ENCODE data around the gene SIT1. TPM values are rescaled to one million over a fixed set of nuclear protein-coding genes. Genes with fewer than 3 reads are reported as not detected.
A peak's percentile ranks its signal among the peaks of the same experiment; 100 is the strongest.

The SIT1 gene
- total RNA-seq, 2 donors from 2014 or later = 0.68 TPM; not detected in 1

GRCh38 chr9:35669331-35670145, 18.8 kb upstream of the SIT1 start:
- H3K27ac ChIP-seq = no peak overlapping the region
- H3K27me3 ChIP-seq (replicated peaks; ENCODE audit: insufficient read depth) = no peaks in the 10 kb centered on the region
- H3K36me3 ChIP-seq = no peaks in the 10 kb centered on the region
- DNase-seq (ENCODE audit: low spot score) (no peak), ATAC-seq (ENCODE audit: insufficient number of reproducible peaks, low FRiP score, low read depth) (no peak)
- no peaks in the 10 kb centered on the region for H3K9me3 ChIP-seq
- H3K4me3 ChIP-seq = no peak overlapping the region
- peaks cover 16 to 24% of the 10 kb centered on the region in 2 donors for H3K4me1 ChIP-seq (ENCODE audit: control insufficient read depth in 1 of 2, low read depth in 2 of 2)
- TF ChIP-seq CTCF (IDR thresholded peaks at IDR 0.05) = no peak

DNA sequence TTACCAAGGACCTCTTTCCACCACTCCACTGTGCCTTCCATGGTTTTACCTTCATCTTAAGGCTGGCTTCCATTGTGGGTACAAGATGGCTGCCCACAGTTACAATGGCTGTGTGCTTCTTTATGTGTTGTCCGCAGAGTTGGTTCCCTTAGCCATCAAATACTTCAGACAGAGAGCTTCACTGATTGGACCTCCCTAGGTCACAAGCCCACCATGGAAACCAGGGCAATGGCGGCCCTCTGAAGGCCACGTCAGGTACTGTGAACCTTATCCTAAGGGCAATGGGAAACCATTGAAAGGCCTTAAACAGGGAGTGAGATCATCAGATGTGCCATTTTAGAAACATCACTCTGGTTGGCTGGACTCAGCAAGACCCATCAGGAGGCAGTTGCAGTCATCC, 17.2 kb upstream of the SIT1 start:
- no peak for DNase-seq (ENCODE audit: low spot score)
- no peak for ATAC-seq (ENCODE audit: insufficient number of reproducible peaks, low FRiP score, low read depth)
- Histone ChIP-seq H3K27me3 (replicated peaks; ENCODE audit: insufficient read depth) (no peaks in the 10 kb centered on the region), H3K9me3 (no peaks in the 10 kb centered on the region), H3K27ac (no peak overlapping the region), H3K4me3 (no peak overlapping the region), H3K36me3 (no peaks in the 10 kb centered on the region), H3K4me1 (ENCODE audit: control insufficient read depth in 1 of 2, low read depth in 2 of 2) (peaks cover 12 to 21% of the 10 kb centered on the region in 2 donors)
- TF ChIP-seq CTCF (IDR thresholded peaks at IDR 0.05) = no peak

GRCh38 chr9:35666549-35666948, 15.8 kb upstream of the SIT1 start:
- no peak for DNase-seq (ENCODE audit: low spot score)
- Histone ChIP-seq H3K4me3 (no peak overlapping the region), H3K27me3 (replicated peaks; ENCODE audit: insufficient read depth) (no peaks in the 10 kb centered on the region), H3K27ac (no peak overlapping the region), H3K36me3 (no peaks in the 10 kb centered on the region), H3K9me3 (no peaks in the 10 kb centered on the region), H3K4me1 (ENCODE audit: control insufficient read depth in 1 of 2, low read depth in 2 of 2) (peaks cover 17 to 32% of the 10 kb centered on the region in 2 donors)
- ATAC-seq (ENCODE audit: insufficient number of reproducible peaks, low FRiP score, low read depth) = no peak
- no peak for TF ChIP-seq CTCF (IDR thresholded peaks at IDR 0.05)

- no peak overlapping the region for H3K27ac ChIP-seq
Observed at GRCh38 chr9:35666045-35666444, 15.3 kb upstream of the SIT1 start.

DNA sequence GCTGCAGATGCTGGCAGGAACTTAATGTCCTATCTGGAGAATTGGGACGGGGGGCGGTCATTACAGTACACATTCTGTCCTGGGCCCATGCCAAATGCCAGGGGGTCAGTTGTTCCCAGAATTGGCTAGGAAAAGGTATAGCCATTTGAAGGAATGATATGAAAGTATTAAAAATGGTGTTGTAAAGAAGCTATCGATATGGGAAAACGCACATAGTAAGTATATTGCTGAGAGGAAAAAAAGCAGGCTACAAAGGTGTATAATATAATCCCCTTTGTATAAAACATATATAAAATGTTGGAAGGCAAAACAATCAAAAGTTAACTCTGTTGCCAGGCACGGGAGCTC, 14.7 kb upstream of the SIT1 start:
- H3K27ac ChIP-seq = peak overlapping the region in 1 of 2 donors; percentile 99
- TF ChIP-seq CTCF (IDR thresholded peaks at IDR 0.05) = no peak
- H3K27me3 ChIP-seq (replicated peaks; ENCODE audit: insufficient read depth) = no peaks in the 10 kb centered on the region
- peaks cover 26 to 43% of the 10 kb centered on the region in 2 donors for H3K4me1 ChIP-seq (ENCODE audit: control insufficient read depth in 1 of 2, low read depth in 2 of 2)
- ATAC-seq (ENCODE audit: insufficient number of reproducible peaks, low FRiP score, low read depth) (no peak), DNase-seq (ENCODE audit: low spot score) (no peak)
- peaks cover 4% of the 10 kb centered on the region for H3K36me3 ChIP-seq
- peak overlapping the region; percentile 73 for H3K4me3 ChIP-seq
- H3K9me3 ChIP-seq = no peaks in the 10 kb centered on the region

More at GRCh38 chr9:35666045-35666444, 15.3 kb upstream of the SIT1 start:
- Histone ChIP-seq H3K36me3 (no peaks in the 10 kb centered on the region), H3K9me3 (no peaks in the 10 kb centered on the region), H3K27me3 (replicated peaks; ENCODE audit: insufficient read depth) (no peaks in the 10 kb centered on the region), H3K4me3 (no peak overlapping the region), H3K4me1 (ENCODE audit: control insufficient read depth in 1 of 2, low read depth in 2 of 2) (peaks cover 21 to 37% of the 10 kb centered on the region in 2 donors)
- ATAC-seq (ENCODE audit: insufficient number of reproducible peaks, low FRiP score, low read depth) = no peak
- DNase-seq (ENCODE audit: low spot score) = no peak
- TF ChIP-seq CTCF (IDR thresholded peaks at IDR 0.05) = no peak

Measured in thoracic aorta (tissue), 2 donors.